PC-9 (cell line): Measurements from ENCODE around the gene COL5A3. TPM values are rescaled to one million over a fixed set of nuclear protein-coding genes. Genes with fewer than 3 reads are reported as not detected.

Source experiments
- BruUV-seq: library from RNA; stranded (reverse); fragments of 400-500 nt; replicated peaks from 2 replicates; lab custom pipeline; 2021; lab: Mats Ljungman, UMichigan
- CTCF ChIA-PET: fragments of 300-600 bp; sonication (Branson Sonifier 250); formaldehyde crosslinking; loops from one replicate; lab custom pipeline; 2022; ENCODE audit warnings: antibody characterized with exemption; lab: Charles Lee
- POLR2A ChIA-PET: fragments of 300-600 bp; sonication (Branson Sonifier 250); formaldehyde crosslinking; loops from one replicate; lab custom pipeline; 2022; ENCODE audit warnings: antibody characterized with exemption; ENCODE audit not compliant: unreplicated experiment; lab: Charles Lee
- DNase-seq, 2 experiments: peaks; one replicate each; pipeline versions ENCODE4 v3.0.0 to v3.0.0-alpha.2; 2015 to 2022; ENCODE audit warnings: mixed read lengths in 1 of 2
- H2AFZ ChIP-seq: fragments of 200-600 bp; sonication (generic); 2 replicates; pipeline ENCODE4 v1.8.1; 2017; ENCODE audit warnings: antibody characterized with exemption
- H3F3A ChIP-seq: fragments of 200-600 bp; sonication (generic); 2 replicates; pipeline ENCODE4 v1.8.1; 2017; ENCODE audit warnings: antibody characterized with exemption, mild to moderate bottlenecking, low read depth; ENCODE audit not compliant: insufficient read depth
- H3K27ac ChIP-seq: fragments of 200-600 bp; sonication (generic); 2 replicates; pipeline ENCODE4 v1.6.1; 2016; ENCODE audit warnings: mixed run types
- H3K27me3 ChIP-seq: fragments of 200-600 bp; sonication (generic); 2 replicates; pipeline ENCODE4 v1.6.1; 2016; ENCODE audit warnings: low read depth, mixed run types; ENCODE audit not compliant: insufficient read depth
- H3K36me3 ChIP-seq: fragments of 200-600 bp; sonication (generic); 2 replicates; pipeline ENCODE4 v1.6.1; 2016; ENCODE audit warnings: low read depth, mixed run types
- H3K4me1 ChIP-seq: fragments of 200-600 bp; sonication (generic); replicated peaks from 2 replicates; pipeline ENCODE4 v1.6.1; 2016; ENCODE audit warnings: mixed run types; ENCODE audit not compliant: insufficient read depth
- H3K4me2 ChIP-seq: fragments of 200-600 bp; sonication (generic); 2 replicates; pipeline ENCODE4 v1.6.1; 2017; ENCODE audit warnings: mixed run types
- H3K4me3 ChIP-seq: fragments of 200-600 bp; sonication (generic); 2 replicates; pipeline ENCODE4 v1.6.1; 2016; ENCODE audit warnings: mixed run types
- H3K79me2 ChIP-seq: fragments of 200-600 bp; sonication (generic); 2 replicates; pipeline ENCODE4 v1.6.1; 2017; ENCODE audit warnings: low read depth, mixed run types
- H3K9me2 ChIP-seq: fragments of 200-600 bp; sonication (generic); 2 replicates; pipeline ENCODE4 v1.8.1; 2017; ENCODE audit warnings: mild to moderate bottlenecking; ENCODE audit not compliant: insufficient read depth
- H3K9me3 ChIP-seq: fragments of 200-600 bp; sonication (generic); 2 replicates; pipeline ENCODE4 v1.8.1; 2016; ENCODE audit warnings: low read depth; ENCODE audit not compliant: insufficient read depth
- H4K20me1 ChIP-seq: fragments of 200-600 bp; sonication (generic); 2 replicates; pipeline ENCODE4 v1.8.1; 2017; ENCODE audit not compliant: insufficient read depth
- CTCF ChIP-seq: fragments of 200-600 bp; sonication (generic); conservative IDR thresholded peaks from 2 replicates; pipeline ENCODE4 v1.6.1; 2017; ENCODE audit warnings: mixed run types, antibody characterized with exemption, mild to moderate bottlenecking, moderate library complexity
- EZH2 ChIP-seq: fragments of 200-600 bp; sonication (generic); IDR thresholded peaks from 2 replicates; pipeline ENCODE4 v1.8.0; 2017; ENCODE audit warnings: antibody characterized with exemption, low read depth
- intact Hi-C: fragments of 100-400 bp; cut with micrococcal nuclease; formaldehyde crosslinking; loops from one replicate; pipeline ENCODE4 v1.10.0; 2022; ENCODE audit not compliant: unreplicated experiment
- total RNA-seq: library from RNA; stranded (reverse); gene quantifications from 2 replicates; pipeline ENCODE4 v1.2.3, GENCODE V29; 2021

Gene COL5A3
- total RNA-seq, 1 experiment from 2014 or later = not detected

GRCh38 chr19:10021863-10022262, 11.6 kb upstream of the COL5A3 start:
- no peak overlapping the region for H3K27ac ChIP-seq
- no peaks in the 10 kb centered on the region for H3K36me3 ChIP-seq
- H3K4me2 ChIP-seq = no peak overlapping the region
- no peaks in the 10 kb centered on the region for H3K9me3 ChIP-seq
- no peaks in the 10 kb centered on the region for H3K9me2 ChIP-seq
- no peaks in the 10 kb centered on the region for H3K79me2 ChIP-seq
- H4K20me1 ChIP-seq = no peaks in the 10 kb centered on the region
- H3K4me3 ChIP-seq = no peak overlapping the region
- TF ChIP-seq EZH2 (no peak), CTCF (no peak)
- H2AFZ ChIP-seq = no peak overlapping the region
- intact Hi-C loops = no loop called here
- ChIA-PET CTCF (interaction anchor here (0.5 kb wide), 1 partner anchor 83 kb away, joined by 5 read pairs; no protein-coding TSS in a partner anchor), POLR2A (no interaction called here)
- no TSS peak for BruUV-seq
- DNase-seq = peak in 1 of 2 experiments; percentile 25
- H3K27me3 ChIP-seq = peaks cover 74% of the 10 kb centered on the region
- no peaks in the 10 kb centered on the region for H3F3A ChIP-seq
- no peaks in the 10 kb centered on the region for H3K4me1 ChIP-seq

- no peaks in the 10 kb centered on the region for H3K36me3 ChIP-seq
- H3K4me1 ChIP-seq = no peaks in the 10 kb centered on the region
- H3F3A ChIP-seq = no peaks in the 10 kb centered on the region
- no peak overlapping the region for H3K4me3 ChIP-seq
- H3K27ac ChIP-seq = no peak overlapping the region
- ChIA-PET POLR2A (no interaction called here), CTCF (interaction anchor here (0.5 kb wide), 1 partner anchor 82 kb away, joined by 5 read pairs; no protein-coding TSS in a partner anchor)
- H3K79me2 ChIP-seq = no peaks in the 10 kb centered on the region
- intact Hi-C loops = no loop called here
- BruUV-seq = no TSS peak
- no peak for TF ChIP-seq EZH2
- no peak for TF ChIP-seq CTCF
- peak in 1 of 2 experiments; percentile 9 for DNase-seq
- peaks cover 70% of the 10 kb centered on the region for H3K27me3 ChIP-seq
- H3K9me2 ChIP-seq = no peaks in the 10 kb centered on the region
- H3K9me3 ChIP-seq = no peaks in the 10 kb centered on the region
- no peak overlapping the region for H2AFZ ChIP-seq
- H4K20me1 ChIP-seq = no peaks in the 10 kb centered on the region
- no peak overlapping the region for H3K4me2 ChIP-seq
These were observed 11.1 kb upstream of the COL5A3 start for GRCh38 chr19:10021446-10021845.

- Histone ChIP-seq H3K27ac (no peak overlapping the region), H4K20me1 (no peaks in the 10 kb centered on the region), H3K9me3 (no peaks in the 10 kb centered on the region), H3K36me3 (no peaks in the 10 kb centered on the region), H3K4me1 (no peaks in the 10 kb centered on the region), H3F3A (no peaks in the 10 kb centered on the region), H2AFZ (no peak overlapping the region), H3K27me3 (peaks cover 64% of the 10 kb centered on the region), H3K79me2 (no peaks in the 10 kb centered on the region), H3K4me2 (no peak overlapping the region), H3K4me3 (no peak overlapping the region), H3K9me2 (no peaks in the 10 kb centered on the region)
- DNase-seq = peak in 1 of 2 experiments; percentile 0
- no TSS peak for BruUV-seq
- CTCF ChIA-PET = interaction anchor here (0.7 kb wide), 1 partner anchor 13 kb away, joined by 6 read pairs; no protein-coding TSS in a partner anchor
- intact Hi-C loops = no loop called here
- no peak for TF ChIP-seq CTCF
- no peak for TF ChIP-seq EZH2
- POLR2A ChIA-PET = no interaction called here
These were observed 10.5 kb upstream of the COL5A3 start for GRCh38 chr19:10020851-10021250.
